Endodermal cell (in vitro differentiated cells): ENCODE data around the gene TMEM145. TPM values are rescaled to one million over a fixed set of nuclear protein-coding genes. Genes with fewer than 3 reads are reported as not detected.

Experiments used
- DNase-seq: peaks from one replicate; pipeline ENCODE4 v3.0.0-alpha.2; 2017
- H3K27ac ChIP-seq: 2 replicates; pipeline ENCODE4 v1.5.1; 2013; ENCODE audit warnings: mild to moderate bottlenecking, low read depth, low read length, moderate library complexity
- H3K27me3 ChIP-seq: 2 replicates; pipeline ENCODE4 v1.6.1; 2013; ENCODE audit warnings: mild to moderate bottlenecking, low read length, moderate library complexity; ENCODE audit not compliant: insufficient read depth, control insufficient read depth, poor library complexity, severe bottlenecking
- H3K36me3 ChIP-seq: 2 replicates; pipeline ENCODE4 v1.7.0; 2013; ENCODE audit warnings: mild to moderate bottlenecking, low read length, moderate library complexity; ENCODE audit not compliant: control insufficient read depth, insufficient read depth
- H3K4me1 ChIP-seq: one replicate; pipeline ENCODE4 v1.7.0; 2013; ENCODE audit warnings: low read length; ENCODE audit not compliant: control insufficient read depth, insufficient read depth
- H3K4me3 ChIP-seq: 2 replicates; pipeline ENCODE4 v1.5.1; 2013; ENCODE audit warnings: mild to moderate bottlenecking, low read length, moderate library complexity
- H3K9ac ChIP-seq: 2 replicates; pipeline ENCODE4 v1.6.1; 2013; ENCODE audit warnings: mild to moderate bottlenecking, low read length, moderate library complexity; ENCODE audit not compliant: poor library complexity, severe bottlenecking; ENCODE audit errors: extremely low read depth
- H3K9me3 ChIP-seq: 2 replicates; pipeline ENCODE4 v1.6.1; 2013; ENCODE audit warnings: mild to moderate bottlenecking, low read length, moderate library complexity; ENCODE audit not compliant: control insufficient read depth
- H3K27ac Mint-ChIP-seq: 2 replicates; pipeline ENCODE4 v1.8.0; 2020; ENCODE audit warnings: mixed read lengths
- H3K27me3 Mint-ChIP-seq: 2 replicates; pipeline ENCODE4 v1.8.0; 2021; ENCODE audit warnings: mild to moderate bottlenecking, mixed read lengths; ENCODE audit not compliant: insufficient read depth
- H3K36me3 Mint-ChIP-seq: 2 replicates; pipeline ENCODE4 v1.8.0; 2020; ENCODE audit warnings: low read depth, mixed read lengths
- H3K4me1 Mint-ChIP-seq: 2 replicates; pipeline ENCODE4 v1.8.0; 2020; ENCODE audit warnings: mixed read lengths
- H3K4me3 Mint-ChIP-seq: 2 replicates; pipeline ENCODE4 v1.8.0; 2020; ENCODE audit warnings: mild to moderate bottlenecking, moderate library complexity, mixed read lengths
- H3K9me3 Mint-ChIP-seq: 2 replicates; pipeline ENCODE4 v1.8.0; 2020; ENCODE audit warnings: mild to moderate bottlenecking, mixed read lengths
- CTCF ChIP-seq: fragments of 200-600 bp; sonication (generic); conservative IDR thresholded peaks from 2 replicates; pipeline ENCODE4 v1.5.0; 2021; ENCODE audit warnings: antibody characterized with exemption, mild to moderate bottlenecking
- WGBS, 2 experiments: methylation state at CpG; one replicate each; pipeline versions ENCODE4 v1.1.5 to v1.1.7; 2013; ENCODE audit warnings: missing lambda C conversion rate in 2 of 2, mixed read lengths in 1 of 2; ENCODE audit not compliant: insufficient coverage in 1 of 2, insufficient read length in 1 of 2; 5-methylcytosine and 5-hydroxymethylcytosine counted together
- total RNA-seq, 2 donors: library from RNA; stranded (reverse); fragmentation: NEBNext Ultra II Directional in 1 of 2; extraction: Animal tissue kit (Norgen Biotek cat#: 25700) in 1 of 2; gene quantifications; 2 replicates in 1 of 2; 3 replicates in 1 of 2; pipeline ENCODE4 v1.2.1, GENCODE V29; 2021

The TMEM145 gene
- total RNA-seq, 2 donors from 2014 or later = 0.38 to 0.42 TPM

GRCh38 chr19:42293948-42294347, 19.2 kb upstream of the TMEM145 start:
- Histone ChIP-seq H3K4me3 (no peak overlapping the region), H3K9me3 (no peaks in the 10 kb centered on the region), H3K36me3 (peaks cover 64% of the 10 kb centered on the region), H3K27ac (no peak overlapping the region), H3K27me3 (no peaks in the 10 kb centered on the region), H3K4me1 (no peaks in the 10 kb centered on the region), H3K9ac (no peak overlapping the region)
- Mint-ChIP-seq H3K27me3 (no peaks in the 10 kb centered on the region), H3K27ac (no peak overlapping the region), H3K4me3 (no peak overlapping the region), H3K9me3 (no peaks in the 10 kb centered on the region), H3K4me1 (peaks cover 2% of the 10 kb centered on the region), H3K36me3 (peaks cover 43% of the 10 kb centered on the region)
- no peak for TF ChIP-seq CTCF
- 93 to 100% methylated on average over 13 to 15 of the region's 15 CpGs for WGBS, 2 experiments
- DNase-seq = no peak

- no peak for DNase-seq
- H3K9ac ChIP-seq = no peak overlapping the region
- no peak overlapping the region for H3K27ac ChIP-seq
- Mint-ChIP-seq H3K4me3 (no peak overlapping the region), H3K27ac (no peak overlapping the region), H3K27me3 (no peaks in the 10 kb centered on the region), H3K9me3 (no peaks in the 10 kb centered on the region), H3K4me1 (peaks cover 2% of the 10 kb centered on the region), H3K36me3 (peaks cover 37% of the 10 kb centered on the region)
- TF ChIP-seq CTCF = no peak
- H3K4me3 ChIP-seq = no peak overlapping the region
- 91 to 95% methylated on average over 15 to 24 of the region's 24 CpGs for WGBS, 2 experiments
- no peaks in the 10 kb centered on the region for H3K4me1 ChIP-seq
- H3K36me3 ChIP-seq = peaks cover 59% of the 10 kb centered on the region
- no peaks in the 10 kb centered on the region for H3K27me3 ChIP-seq
- no peaks in the 10 kb centered on the region for H3K9me3 ChIP-seq
These were observed 18.5 kb upstream of the TMEM145 start for GRCh38 chr19:42294471-42295137.

- H3K4me1 ChIP-seq = no peaks in the 10 kb centered on the region
- H3K27me3 ChIP-seq = no peaks in the 10 kb centered on the region
- H3K4me3 Mint-ChIP-seq = no peak overlapping the region
- H3K9ac ChIP-seq = no peak overlapping the region
- H3K36me3 Mint-ChIP-seq = peaks cover 39% of the 10 kb centered on the region
- H3K36me3 ChIP-seq = peaks cover 59% of the 10 kb centered on the region
- TF ChIP-seq CTCF = no peak
- no peaks in the 10 kb centered on the region for H3K27me3 Mint-ChIP-seq
- no peak overlapping the region for H3K27ac Mint-ChIP-seq
- WGBS, 2 experiments = 85 to 88% methylated on average over 2 to 5 of the region's 5 CpGs
- H3K4me1 Mint-ChIP-seq = peaks cover 2% of the 10 kb centered on the region
- DNase-seq = no peak
- H3K9me3 Mint-ChIP-seq = no peaks in the 10 kb centered on the region
- no peaks in the 10 kb centered on the region for H3K9me3 ChIP-seq
- no peak overlapping the region for H3K27ac ChIP-seq
- H3K4me3 ChIP-seq = no peak overlapping the region
These were observed 17.8 kb upstream of the TMEM145 start for GRCh38 chr19:42295342-42295741.
